CD4-positive, alpha-beta memory T cell (primary cell): ENCODE measurements around the gene IL32. TPM values are rescaled to one million over a fixed set of nuclear protein-coding genes. Genes with fewer than 3 reads are reported as not detected.
A peak's percentile ranks its signal among the peaks of the same experiment; 100 is the strongest.

ENCODE experiments used
- CTCF ChIA-PET: fragments of 350-600 bp; sonication (Branson Sonifier 250); formaldehyde crosslinking; loops from one replicate; lab custom pipeline; 2021; ENCODE audit warnings: inconsistent platforms; ENCODE audit not compliant: partially characterized antibody; lab: Charles Lee
- POLR2A ChIA-PET: fragments of 350-600 bp; sonication (Branson Sonifier 250); formaldehyde crosslinking; loops from one replicate; lab custom pipeline; 2021; ENCODE audit not compliant: partially characterized antibody; lab: Charles Lee
- DNase-seq, 5 donors: peaks; one replicate each; pipeline versions ENCODE4 v3.0.0 to v3.0.0-alpha.2; 2020 to 2022; ENCODE audit warnings: mixed read lengths in 1 of 5
- H3K27ac ChIP-seq: one replicate; pipeline ENCODE4 v1.7.0; 2013; ENCODE audit warnings: low read depth, low read length
- H3K27me3 ChIP-seq: 2 replicates; pipeline ENCODE4 v1.7.0; 2013; ENCODE audit warnings: mild to moderate bottlenecking, low read length, moderate library complexity; ENCODE audit not compliant: insufficient read depth
- H3K36me3 ChIP-seq: 2 replicates; pipeline ENCODE4 v1.7.0; 2013; ENCODE audit warnings: mild to moderate bottlenecking, low read length, moderate library complexity; ENCODE audit not compliant: insufficient read depth
- H3K4me1 ChIP-seq: 2 replicates; pipeline ENCODE4 v1.7.0; 2013; ENCODE audit warnings: mild to moderate bottlenecking, low read length, moderate library complexity; ENCODE audit not compliant: insufficient read depth
- H3K4me3 ChIP-seq, 2 donors: one replicate each; pipeline ENCODE4 v1.7.0; 2013; ENCODE audit warnings: low read length in 2 of 2, mild to moderate bottlenecking in 1 of 2
- H3K9me3 ChIP-seq, 2 donors: one replicate each; pipeline ENCODE4 v1.7.0; 2013; ENCODE audit warnings: low read length in 2 of 2, control low read depth in 1 of 2; ENCODE audit not compliant: control insufficient read depth in 1 of 2
- H3K27ac Mint-ChIP-seq, 7 donors: one replicate each; pipeline ENCODE4 v1.8.0; 2020 to 2021; ENCODE audit warnings: mixed read lengths in 7 of 7, mild to moderate bottlenecking in 6 of 7, inconsistent platforms in 3 of 7, moderate library complexity in 3 of 7
- H3K27me3 Mint-ChIP-seq, 2 donors: one replicate each; pipeline ENCODE4 v1.8.0; 2020 to 2021; ENCODE audit warnings: mixed read lengths in 2 of 2
- H3K36me3 Mint-ChIP-seq, 2 donors: one replicate each; pipeline ENCODE4 v1.8.0; 2020 to 2021; ENCODE audit warnings: mixed read lengths in 2 of 2, inconsistent platforms in 1 of 2, mild to moderate bottlenecking in 1 of 2
- H3K4me1 Mint-ChIP-seq, 4 donors: one replicate each; pipeline ENCODE4 v1.8.0; 2020 to 2021; ENCODE audit warnings: mixed read lengths in 4 of 4, mild to moderate bottlenecking in 1 of 4
- H3K4me3 Mint-ChIP-seq, 8 donors: one replicate each; pipeline ENCODE4 v1.8.0; 2020 to 2021; ENCODE audit warnings: mixed read lengths in 8 of 8, mild to moderate bottlenecking in 7 of 8, moderate library complexity in 6 of 8, inconsistent platforms in 3 of 8
- H3K9me3 Mint-ChIP-seq, 8 donors: one replicate each; pipeline ENCODE4 v1.8.0; 2020 to 2021; ENCODE audit warnings: mixed read lengths in 8 of 8, mild to moderate bottlenecking in 5 of 8, inconsistent platforms in 3 of 8, moderate library complexity in 1 of 8
- intact Hi-C: fragments of 100-400 bp; cut with micrococcal nuclease; formaldehyde crosslinking; loops from one replicate; pipeline ENCODE4 v1.15.1; 2023
- polyA plus RNA-seq, 2 donors: library from polyadenylated mRNA; unstranded; fragments of 300-500 nt; fragmentation: Illumina TruSeq; gene quantifications; one replicate each; pipeline ENCODE4 v1.2.3, GENCODE V29; 2021
- total RNA-seq, 2 experiments: library from RNA; stranded (reverse); gene quantifications; one replicate each; pipeline ENCODE4 v1.2.3, GENCODE V29; 2021

The IL32 gene
- total and polyA plus RNA-seq, 4 experiments from 2014 or later: 752 to 3,174 (median 1,961) TPM

DNA sequence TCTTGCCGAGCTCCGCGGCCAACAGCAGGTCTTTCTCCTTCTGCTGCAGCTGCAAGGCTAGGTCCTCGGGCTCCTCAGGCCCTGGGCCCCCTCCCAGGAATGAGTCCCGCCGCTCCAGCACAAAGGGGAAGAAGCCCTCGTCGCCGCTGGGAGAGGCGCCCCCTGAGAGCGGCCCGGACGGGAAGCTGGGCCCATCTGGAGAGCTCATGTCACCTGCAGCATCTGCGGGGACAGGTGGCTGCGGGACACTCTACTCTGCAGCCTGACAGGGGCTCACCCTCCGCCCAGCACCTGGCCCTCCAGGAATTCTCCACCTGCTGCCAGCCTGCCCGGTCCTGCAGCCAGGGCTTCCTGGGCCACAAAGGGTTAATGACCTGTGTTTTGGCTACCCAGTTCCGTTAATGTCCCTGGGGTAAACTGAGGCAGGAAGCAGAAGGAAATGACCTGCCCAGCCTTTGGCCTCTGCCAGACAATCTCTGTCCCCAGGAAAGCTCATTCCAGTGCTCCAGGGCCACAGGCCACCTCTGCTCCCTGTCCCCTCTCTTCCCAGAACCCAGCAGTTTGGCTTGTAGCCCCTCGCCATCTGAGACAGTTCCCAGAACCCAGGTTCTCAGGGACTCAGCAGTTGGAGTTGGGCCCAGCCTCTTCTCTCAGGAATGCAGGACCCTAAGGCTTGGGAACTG lies 30.0 kb upstream of the IL32 start:
- ChIA-PET CTCF (interaction anchor here (0.7 to 18.6 kb wide), 6 partner anchors 10 to 123 kb away, joined by 3 to 444 read pairs (median 8); partner anchors contain the start of genes CLDN9 and ZNF213), POLR2A (interaction anchor here (0.8 to 1.3 kb wide), 4 partner anchors 13 to 25 kb away, joined by 3 to 6 read pairs (median 4); no protein-coding TSS in a partner anchor)
- H3K4me3 ChIP-seq: no peak overlapping the region
- Mint-ChIP-seq H3K27me3 (peaks cover 46 to 49% of the 10 kb centered on the region in 2 donors), H3K4me1 (peaks cover 5 to 16% (median 10%) of the 10 kb centered on the region in 4 donors), H3K9me3 (peaks cover 0 to 1% (median 0%) of the 10 kb centered on the region in 8 donors), H3K4me3 (peak overlapping the region in 3 of 8 donors; percentile 20 to 59 (median 40)), H3K27ac (no peak overlapping the region), H3K36me3 (no peaks in the 10 kb centered on the region)
- H3K4me1 ChIP-seq: peaks cover 8% of the 10 kb centered on the region
- H3K27me3 ChIP-seq: peaks cover 50% of the 10 kb centered on the region
- H3K9me3 ChIP-seq: no peaks in the 10 kb centered on the region
- H3K36me3 ChIP-seq: no peaks in the 10 kb centered on the region
- no peak overlapping the region for H3K27ac ChIP-seq
- intact Hi-C loops: no loop called here
- DNase-seq: no peak

DNA sequence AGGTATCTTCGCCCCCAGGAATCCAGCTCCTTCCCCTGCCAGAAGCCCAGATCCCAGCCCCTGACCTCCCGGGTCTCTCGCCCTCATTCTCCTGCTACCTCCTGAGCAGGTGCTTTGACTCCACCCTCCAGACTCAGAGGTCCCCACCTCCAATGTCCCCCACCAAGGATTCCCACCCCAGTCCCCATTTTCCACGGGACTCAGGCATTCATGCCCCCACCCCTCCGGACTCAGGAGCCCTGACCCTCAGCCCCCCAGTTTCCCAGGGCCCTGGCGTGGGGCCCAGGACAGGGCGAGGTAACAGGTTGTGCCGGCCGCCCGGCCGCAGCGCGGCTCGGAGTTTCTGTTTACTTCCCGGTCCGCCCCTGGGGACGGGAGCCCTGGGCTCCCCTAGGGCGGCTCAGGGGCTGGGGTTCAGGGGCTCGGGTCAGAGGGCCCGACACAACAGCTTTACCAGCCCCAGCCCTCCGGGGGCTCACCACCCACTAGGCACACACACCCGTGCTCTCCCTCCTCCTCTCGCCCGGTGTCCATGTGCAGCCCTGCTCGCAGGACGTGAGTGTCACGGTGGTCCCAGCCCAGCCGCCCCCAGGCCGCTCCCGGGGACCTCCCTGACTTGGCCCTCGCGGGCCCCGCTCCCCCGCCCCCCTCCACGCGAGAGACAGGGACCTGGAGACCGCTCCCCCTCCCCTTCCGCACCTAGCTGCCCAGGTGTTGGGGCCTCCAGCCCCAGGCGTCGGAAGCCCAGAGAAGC lies 29.3 kb upstream of the IL32 start:
- Mint-ChIP-seq H3K9me3 (peaks cover 0 to 1% (median 0%) of the 10 kb centered on the region in 8 donors), H3K36me3 (no peaks in the 10 kb centered on the region), H3K27ac (peak overlapping the region in 1 of 7 donors; percentile 30), H3K27me3 (peaks cover 46 to 49% of the 10 kb centered on the region in 2 donors), H3K4me3 (peak overlapping the region in 5 of 8 donors; percentile 20 to 59 (median 40)), H3K4me1 (peaks cover 5 to 16% (median 9%) of the 10 kb centered on the region in 4 donors)
- Histone ChIP-seq H3K27me3 (peaks cover 48% of the 10 kb centered on the region), H3K36me3 (no peaks in the 10 kb centered on the region), H3K27ac (no peak overlapping the region), H3K9me3 (no peaks in the 10 kb centered on the region), H3K4me3 (no peak overlapping the region), H3K4me1 (peaks cover 8% of the 10 kb centered on the region)
- intact Hi-C loops: no loop called here
- ChIA-PET CTCF (interaction anchor here (2.9 to 18.6 kb wide), 3 partner anchors 12 to 95 kb away, joined by 10 to 444 read pairs (median 277); partner anchors contain the start of genes CLDN9 and ZNF213), POLR2A (interaction anchor here (0.8 to 3.8 kb wide), 5 partner anchors 12 to 26 kb away, joined by 3 to 14 read pairs (median 4); no protein-coding TSS in a partner anchor)
- no peak for DNase-seq

DNA sequence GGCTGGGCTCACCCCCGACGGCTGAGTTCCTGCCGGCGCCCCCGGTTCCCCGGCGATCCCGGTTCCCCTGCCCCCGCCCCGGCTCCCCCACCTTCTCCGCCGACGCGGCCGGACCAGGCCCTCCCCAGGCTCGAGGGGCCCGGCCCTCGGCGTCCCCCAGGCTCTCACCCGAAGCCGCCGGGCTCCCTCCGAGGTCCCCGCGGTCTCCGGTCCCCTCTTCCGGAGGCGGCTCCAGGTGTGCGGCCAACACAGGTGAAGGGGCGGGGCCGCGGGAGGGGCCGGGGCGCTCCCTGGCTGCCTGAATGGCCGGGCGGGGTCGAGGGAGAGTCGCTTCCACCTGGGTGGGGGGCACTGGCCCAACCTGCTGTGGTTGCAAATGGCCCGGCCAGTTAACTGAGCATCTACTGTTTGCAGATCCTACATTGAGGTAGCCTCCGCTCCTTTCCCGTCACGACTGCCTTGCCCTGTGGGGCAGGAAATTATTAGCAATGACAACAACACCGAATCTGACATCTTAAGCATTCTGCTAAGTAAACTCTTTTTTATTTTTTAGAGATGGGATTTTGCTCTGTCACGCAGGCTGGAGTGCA lies 28.6 kb upstream of the IL32 start, which contains the start of gene BICDL2:
TSS of gene BICDL2 (minus strand) at position 219 of the 590 bp plus-strand sequence. CDS start 1,448 bp downstream, outside the sequence.
- Mint-ChIP-seq H3K9me3 (peaks cover 0 to 1% (median 0%) of the 10 kb centered on the region in 8 donors), H3K4me3 (peak within 1 kb of the TSS; percentile 31 to 81 (median 67)), H3K27me3 (peaks cover 46 to 48% of the 10 kb centered on the region in 2 donors), H3K27ac (peak within 1 kb of the TSS in 1 of 7 donors; percentile 30), H3K4me1 (peaks cover 4 to 12% (median 9%) of the 10 kb centered on the region in 4 donors), H3K36me3 (no peaks in the 10 kb centered on the region)
- no peak for DNase-seq
- no peaks in the 10 kb centered on the region for H3K36me3 ChIP-seq
- CTCF ChIA-PET: interaction anchor here (1.3 to 2.9 kb wide), 2 partner anchors 9 to 12 kb away, joined by 7 to 10 read pairs; no protein-coding TSS in a partner anchor
- H3K4me3 ChIP-seq: no peak within 1 kb of the TSS
- peaks cover 8% of the 10 kb centered on the region for H3K4me1 ChIP-seq
- H3K27me3 ChIP-seq: peaks cover 48% of the 10 kb centered on the region
- H3K27ac ChIP-seq: no peak within 1 kb of the TSS
- POLR2A ChIA-PET: interaction anchor here (1.2 to 3.8 kb wide), 2 partner anchors 12 to 18 kb away, joined by 3 to 14 read pairs; no protein-coding TSS in a partner anchor
- no peaks in the 10 kb centered on the region for H3K9me3 ChIP-seq
- intact Hi-C loops: no loop called here

DNA sequence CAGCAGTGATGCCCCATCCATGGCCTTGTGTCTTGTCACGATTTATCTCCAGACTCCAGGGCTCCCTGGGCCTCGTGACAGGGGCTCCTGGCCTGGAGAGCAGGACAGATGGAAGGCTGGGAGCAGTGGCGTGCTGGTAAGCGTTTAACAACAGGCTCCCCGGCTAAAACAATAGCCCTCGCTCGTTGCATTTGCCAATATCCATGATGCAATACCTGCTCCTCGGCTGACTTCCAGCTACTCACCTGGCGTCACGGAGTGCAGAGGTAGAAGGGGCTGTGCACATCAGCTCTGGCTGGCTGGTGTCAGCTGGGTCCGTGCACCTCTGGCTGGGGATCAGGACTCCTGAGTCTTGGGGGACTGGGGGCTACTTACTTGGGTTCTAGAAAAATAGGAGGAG lies 27.2 kb upstream of the IL32 start:
- intact Hi-C loops: no loop called here
- no peak for DNase-seq
- POLR2A ChIA-PET: interaction anchor here (1.4 to 3.8 kb wide), 2 partner anchors 10 to 17 kb away, joined by 4 to 14 read pairs; no protein-coding TSS in a partner anchor
- Mint-ChIP-seq H3K36me3 (no peaks in the 10 kb centered on the region), H3K27ac (no peak overlapping the region), H3K27me3 (peaks cover 40 to 42% of the 10 kb centered on the region in 2 donors), H3K9me3 (no peaks in the 10 kb centered on the region), H3K4me1 (peaks cover 4 to 12% (median 9%) of the 10 kb centered on the region in 4 donors), H3K4me3 (no peak overlapping the region)
- no peaks in the 10 kb centered on the region for H3K36me3 ChIP-seq
- no peaks in the 10 kb centered on the region for H3K9me3 ChIP-seq
- no peak overlapping the region for H3K27ac ChIP-seq
- no peak overlapping the region for H3K4me3 ChIP-seq
- peaks cover 49% of the 10 kb centered on the region for H3K27me3 ChIP-seq
- CTCF ChIA-PET: interaction anchor here (1.0 to 8.2 kb wide), 4 partner anchors 9 to 97 kb away, joined by 3 to 80 read pairs (median 5); partner anchors contain the start of gene ZNF213
- H3K4me1 ChIP-seq: peaks cover 8% of the 10 kb centered on the region

DNA sequence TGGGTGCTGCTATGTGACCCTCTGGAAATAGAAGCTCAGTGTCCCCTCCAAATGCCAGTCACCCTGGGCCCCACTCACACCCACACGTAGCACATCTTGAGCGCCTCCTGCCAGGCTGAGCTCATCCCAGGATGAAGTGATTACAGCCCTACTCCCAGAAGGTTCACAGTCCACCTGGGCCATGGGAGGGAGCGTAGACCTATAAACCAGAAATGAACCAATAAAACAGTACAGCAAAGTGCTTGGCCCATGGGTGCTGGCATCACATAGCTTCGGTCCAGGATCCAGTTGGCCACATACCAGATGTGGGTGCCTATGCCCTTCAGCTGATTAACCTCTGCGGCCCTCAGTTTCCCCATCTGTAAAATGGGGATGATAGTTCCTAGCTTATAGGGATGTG lies 26.5 kb upstream of the IL32 start:
- ChIA-PET POLR2A (interaction anchor here (1.0 to 3.8 kb wide), 3 partner anchors 10 to 90 kb away, joined by 3 to 14 read pairs (median 4); no protein-coding TSS in a partner anchor), CTCF (interaction anchor here (1.0 to 8.2 kb wide), 4 partner anchors 9 to 96 kb away, joined by 3 to 80 read pairs (median 5); partner anchors contain the start of gene ZNF213)
- Mint-ChIP-seq H3K27ac (no peak overlapping the region), H3K4me3 (no peak overlapping the region), H3K27me3 (peaks cover 39% of the 10 kb centered on the region in 2 donors), H3K36me3 (no peaks in the 10 kb centered on the region), H3K9me3 (no peaks in the 10 kb centered on the region), H3K4me1 (peaks cover 4 to 12% (median 9%) of the 10 kb centered on the region in 4 donors)
- Histone ChIP-seq H3K4me1 (peaks cover 8% of the 10 kb centered on the region), H3K9me3 (no peaks in the 10 kb centered on the region), H3K27me3 (peaks cover 53% of the 10 kb centered on the region), H3K27ac (no peak overlapping the region), H3K4me3 (no peak overlapping the region), H3K36me3 (no peaks in the 10 kb centered on the region)
- no peak for DNase-seq
- intact Hi-C loops: no loop called here

DNA sequence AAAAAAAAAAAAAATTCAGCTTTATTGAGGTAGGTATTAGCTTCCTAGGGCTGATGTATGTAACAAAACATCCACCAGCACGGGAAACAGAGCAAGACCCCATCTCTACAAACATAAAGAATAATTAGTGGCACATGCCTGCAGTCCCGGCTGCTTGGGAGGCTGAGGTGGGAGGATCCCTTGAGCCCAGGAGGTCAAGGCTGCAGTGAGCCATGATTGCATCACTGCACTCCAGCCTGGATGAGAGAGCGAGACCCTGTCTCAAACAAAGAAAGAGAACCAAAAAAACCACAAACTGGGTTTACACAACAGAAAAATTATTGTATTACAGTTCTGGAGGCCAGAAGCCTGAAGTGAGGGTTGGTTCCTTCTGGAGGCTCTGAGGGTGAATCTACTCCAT lies 23.1 kb upstream of the IL32 start:
- Histone ChIP-seq H3K9me3 (no peaks in the 10 kb centered on the region), H3K4me1 (peaks cover 22% of the 10 kb centered on the region), H3K36me3 (no peaks in the 10 kb centered on the region), H3K4me3 (no peak overlapping the region), H3K27ac (no peak overlapping the region), H3K27me3 (peaks cover 56% of the 10 kb centered on the region)
- no peaks in the 10 kb centered on the region for H3K9me3 Mint-ChIP-seq
- DNase-seq: no peak
- no peak overlapping the region for H3K27ac Mint-ChIP-seq
- H3K27me3 Mint-ChIP-seq: peaks cover 30 to 33% of the 10 kb centered on the region in 2 donors
- POLR2A ChIA-PET: interaction anchor here (1.2 to 1.4 kb wide), 4 partner anchors 9 to 22 kb away, joined by 4 to 5 read pairs (median 4); partner anchors contain the start of gene TNFRSF12A
- intact Hi-C loops: no loop called here
- CTCF ChIA-PET: interaction anchor here (0.9 to 8.2 kb wide), 5 partner anchors 9 to 87 kb away, joined by 3 to 80 read pairs (median 7); partner anchors contain the start of gene IL32
- H3K4me3 Mint-ChIP-seq: no peak overlapping the region
- no peaks in the 10 kb centered on the region for H3K36me3 Mint-ChIP-seq
- peaks cover 6 to 13% (median 9%) of the 10 kb centered on the region in 4 donors for H3K4me1 Mint-ChIP-seq
